Nephron (organoid): Measurements from ENCODE around the gene MARCO.

Source experiments
- H3K27ac Mint-ChIP-seq, 3 experiments: 2 replicates each; pipeline ENCODE4 v1.8.0; 2020; ENCODE audit warnings: mixed read lengths in 3 of 3, mild to moderate bottlenecking in 2 of 3, moderate library complexity in 1 of 3
- H3K27me3 Mint-ChIP-seq: 2 replicates; pipeline ENCODE4 v1.8.0; 2021; ENCODE audit warnings: low read depth, mild to moderate bottlenecking, moderate library complexity, mixed read lengths
- H3K36me3 Mint-ChIP-seq: 2 replicates; pipeline ENCODE4 v1.8.0; 2020; ENCODE audit warnings: low read depth, mixed read lengths
- H3K4me1 Mint-ChIP-seq: 2 replicates; pipeline ENCODE4 v1.8.0; 2020; ENCODE audit warnings: mixed read lengths
- H3K4me3 Mint-ChIP-seq, 3 experiments: 2 replicates each; pipeline ENCODE4 v1.8.0; 2020; ENCODE audit warnings: mild to moderate bottlenecking in 3 of 3, mixed read lengths in 3 of 3, moderate library complexity in 2 of 3
- H3K9me3 Mint-ChIP-seq: 2 replicates; pipeline ENCODE4 v1.8.0; 2020; ENCODE audit warnings: mixed read lengths
- TF ChIP-seq, protein P1 (sequence below), 3 experiments: fragments of 200-600 bp; sonication (generic); IDR thresholded peaks; one replicate each; pipeline ENCODE4 v1.5.0; 2021; ENCODE audit warnings: antibody characterized with exemption in 3 of 3; ENCODE audit not compliant: unreplicated experiment in 3 of 3

Gene MARCO, protein sequence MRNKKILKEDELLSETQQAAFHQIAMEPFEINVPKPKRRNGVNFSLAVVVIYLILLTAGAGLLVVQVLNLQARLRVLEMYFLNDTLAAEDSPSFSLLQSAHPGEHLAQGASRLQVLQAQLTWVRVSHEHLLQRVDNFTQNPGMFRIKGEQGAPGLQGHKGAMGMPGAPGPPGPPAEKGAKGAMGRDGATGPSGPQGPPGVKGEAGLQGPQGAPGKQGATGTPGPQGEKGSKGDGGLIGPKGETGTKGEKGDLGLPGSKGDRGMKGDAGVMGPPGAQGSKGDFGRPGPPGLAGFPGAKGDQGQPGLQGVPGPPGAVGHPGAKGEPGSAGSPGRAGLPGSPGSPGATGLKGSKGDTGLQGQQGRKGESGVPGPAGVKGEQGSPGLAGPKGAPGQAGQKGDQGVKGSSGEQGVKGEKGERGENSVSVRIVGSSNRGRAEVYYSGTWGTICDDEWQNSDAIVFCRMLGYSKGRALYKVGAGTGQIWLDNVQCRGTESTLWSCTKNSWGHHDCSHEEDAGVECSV

DNA sequence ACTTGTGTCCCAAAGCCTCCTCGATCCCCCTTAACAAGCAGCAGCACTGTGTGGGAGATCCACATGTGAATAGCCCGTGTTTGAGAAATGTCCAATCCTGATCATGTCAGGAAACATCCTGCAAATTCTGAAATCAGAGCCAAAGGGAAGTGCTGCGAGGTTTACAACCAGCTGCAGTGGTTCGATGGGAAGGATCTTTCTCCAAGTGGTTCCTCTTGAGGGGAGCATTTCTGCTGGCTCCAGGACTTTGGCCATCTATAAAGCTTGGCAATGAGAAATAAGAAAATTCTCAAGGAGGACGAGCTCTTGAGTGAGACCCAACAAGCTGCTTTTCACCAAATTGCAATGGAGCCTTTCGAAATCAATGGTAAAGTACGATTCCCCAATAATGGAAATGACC is at the start of gene MARCO:
MARCO (plus strand) TSS at position 164 of the 400 bp plus-strand sequence; CDS start at position 271, 107 bp downstream.
- Mint-ChIP-seq H3K27ac (no peak within 1 kb of the TSS), H3K4me3 (no peak within 1 kb of the TSS), H3K9me3 (no peaks in the 10 kb centered on the region), H3K4me1 (no peaks in the 10 kb centered on the region), H3K36me3 (no peaks in the 10 kb centered on the region), H3K27me3 (peaks cover 13% of the 10 kb centered on the region)
- TF ChIP-seq, protein P1, sequence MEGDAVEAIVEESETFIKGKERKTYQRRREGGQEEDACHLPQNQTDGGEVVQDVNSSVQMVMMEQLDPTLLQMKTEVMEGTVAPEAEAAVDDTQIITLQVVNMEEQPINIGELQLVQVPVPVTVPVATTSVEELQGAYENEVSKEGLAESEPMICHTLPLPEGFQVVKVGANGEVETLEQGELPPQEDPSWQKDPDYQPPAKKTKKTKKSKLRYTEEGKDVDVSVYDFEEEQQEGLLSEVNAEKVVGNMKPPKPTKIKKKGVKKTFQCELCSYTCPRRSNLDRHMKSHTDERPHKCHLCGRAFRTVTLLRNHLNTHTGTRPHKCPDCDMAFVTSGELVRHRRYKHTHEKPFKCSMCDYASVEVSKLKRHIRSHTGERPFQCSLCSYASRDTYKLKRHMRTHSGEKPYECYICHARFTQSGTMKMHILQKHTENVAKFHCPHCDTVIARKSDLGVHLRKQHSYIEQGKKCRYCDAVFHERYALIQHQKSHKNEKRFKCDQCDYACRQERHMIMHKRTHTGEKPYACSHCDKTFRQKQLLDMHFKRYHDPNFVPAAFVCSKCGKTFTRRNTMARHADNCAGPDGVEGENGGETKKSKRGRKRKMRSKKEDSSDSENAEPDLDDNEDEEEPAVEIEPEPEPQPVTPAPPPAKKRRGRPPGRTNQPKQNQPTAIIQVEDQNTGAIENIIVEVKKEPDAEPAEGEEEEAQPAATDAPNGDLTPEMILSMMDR (IDR thresholded peaks at IDR 0.05; ENCODE audit: unreplicated experiment in 3 of 3), result no peak

DNA sequence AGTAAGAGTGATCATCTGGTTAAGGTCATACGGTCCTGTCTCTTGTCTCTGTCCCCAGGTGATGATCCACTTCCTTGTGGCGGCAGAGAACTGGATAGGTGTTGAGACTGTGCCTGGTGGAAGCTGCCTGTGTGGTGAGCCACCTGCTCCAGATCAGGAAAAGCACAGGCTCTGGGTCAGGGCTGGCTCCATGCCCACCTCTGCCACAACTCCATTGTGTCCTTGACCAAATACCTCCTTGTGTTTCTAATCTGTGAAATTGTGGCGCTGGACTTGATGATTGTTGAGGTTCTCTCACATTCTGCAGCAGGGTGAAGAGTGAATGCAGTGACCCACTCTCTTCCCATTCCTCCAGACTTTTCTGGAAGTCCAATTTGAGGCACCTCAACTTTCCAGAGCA is 48.9 kb upstream of the MARCO start:
- Mint-ChIP-seq H3K27ac (no peak overlapping the region), H3K27me3 (peaks cover 4% of the 10 kb centered on the region), H3K36me3 (no peaks in the 10 kb centered on the region), H3K4me3 (no peak overlapping the region), H3K9me3 (peaks cover 23% of the 10 kb centered on the region), H3K4me1 (no peaks in the 10 kb centered on the region)
- TF ChIP-seq, protein P1 (IDR thresholded peaks at IDR 0.05; ENCODE audit: unreplicated experiment in 3 of 3), result no peak

DNA sequence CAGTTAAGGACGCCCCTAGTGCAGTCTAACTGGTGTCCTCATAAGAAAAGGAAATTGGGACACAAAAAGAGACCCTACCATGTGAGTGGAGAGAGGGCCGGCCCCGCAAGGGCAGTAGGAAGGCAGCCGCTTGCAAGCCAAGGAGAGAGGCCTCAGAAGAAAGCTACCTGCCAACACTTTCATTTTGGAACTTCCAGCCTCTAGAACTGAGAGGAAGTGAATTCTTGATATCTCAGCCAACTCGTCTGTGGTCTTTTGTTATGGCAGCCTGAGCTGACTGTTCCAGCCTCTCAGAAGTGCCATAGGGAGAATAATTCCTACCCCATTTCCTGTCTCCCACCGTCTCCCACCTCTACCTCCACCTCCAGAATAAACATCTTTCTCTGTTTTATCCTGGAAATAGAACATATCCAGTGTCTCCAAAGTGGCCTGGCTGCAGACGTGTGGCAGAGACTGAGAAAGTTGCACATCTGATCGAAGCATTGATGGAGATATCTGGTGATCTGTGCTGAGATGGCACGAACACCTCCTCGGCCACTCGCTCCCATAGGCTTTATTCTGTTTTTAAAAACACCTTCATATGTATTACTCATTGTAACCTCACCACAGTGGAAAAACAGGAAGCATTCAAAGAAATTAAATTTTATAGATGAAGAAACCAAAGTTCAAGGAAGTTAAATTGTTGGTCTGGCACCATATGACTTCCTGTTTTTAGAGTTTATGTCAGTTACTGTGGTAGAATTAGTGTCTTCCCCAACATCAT is 39.5 kb upstream of the MARCO start:
- Mint-ChIP-seq H3K27me3 (peaks cover 10% of the 10 kb centered on the region), H3K4me1 (no peaks in the 10 kb centered on the region), H3K9me3 (no peaks in the 10 kb centered on the region), H3K27ac (no peak overlapping the region), H3K4me3 (no peak overlapping the region), H3K36me3 (no peaks in the 10 kb centered on the region)
- TF ChIP-seq, protein P1 (IDR thresholded peaks at IDR 0.05; ENCODE audit: unreplicated experiment in 3 of 3), result no peak

DNA sequence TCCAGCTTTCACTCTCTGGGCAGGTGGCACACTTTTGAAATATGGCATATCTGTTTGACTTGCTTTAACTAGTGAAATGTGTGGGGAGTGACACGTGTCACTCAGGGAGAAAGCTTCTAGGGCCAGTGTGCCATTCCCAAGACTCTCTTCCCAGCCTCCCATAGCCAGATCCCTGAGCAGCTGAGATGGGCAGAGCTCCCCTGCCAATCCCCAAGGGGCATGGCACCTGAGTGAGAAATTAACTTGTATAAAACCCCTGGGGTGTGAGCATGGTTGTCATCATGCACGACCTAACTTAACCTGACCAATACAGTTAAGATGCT is 39.0 kb upstream of the MARCO start:
- Mint-ChIP-seq H3K4me3 (no peak overlapping the region), H3K36me3 (no peaks in the 10 kb centered on the region), H3K9me3 (no peaks in the 10 kb centered on the region), H3K27me3 (peaks cover 10% of the 10 kb centered on the region), H3K4me1 (no peaks in the 10 kb centered on the region), H3K27ac (no peak overlapping the region)
- TF ChIP-seq, protein P1 (IDR thresholded peaks at IDR 0.05; ENCODE audit: unreplicated experiment in 3 of 3), result no peak

DNA sequence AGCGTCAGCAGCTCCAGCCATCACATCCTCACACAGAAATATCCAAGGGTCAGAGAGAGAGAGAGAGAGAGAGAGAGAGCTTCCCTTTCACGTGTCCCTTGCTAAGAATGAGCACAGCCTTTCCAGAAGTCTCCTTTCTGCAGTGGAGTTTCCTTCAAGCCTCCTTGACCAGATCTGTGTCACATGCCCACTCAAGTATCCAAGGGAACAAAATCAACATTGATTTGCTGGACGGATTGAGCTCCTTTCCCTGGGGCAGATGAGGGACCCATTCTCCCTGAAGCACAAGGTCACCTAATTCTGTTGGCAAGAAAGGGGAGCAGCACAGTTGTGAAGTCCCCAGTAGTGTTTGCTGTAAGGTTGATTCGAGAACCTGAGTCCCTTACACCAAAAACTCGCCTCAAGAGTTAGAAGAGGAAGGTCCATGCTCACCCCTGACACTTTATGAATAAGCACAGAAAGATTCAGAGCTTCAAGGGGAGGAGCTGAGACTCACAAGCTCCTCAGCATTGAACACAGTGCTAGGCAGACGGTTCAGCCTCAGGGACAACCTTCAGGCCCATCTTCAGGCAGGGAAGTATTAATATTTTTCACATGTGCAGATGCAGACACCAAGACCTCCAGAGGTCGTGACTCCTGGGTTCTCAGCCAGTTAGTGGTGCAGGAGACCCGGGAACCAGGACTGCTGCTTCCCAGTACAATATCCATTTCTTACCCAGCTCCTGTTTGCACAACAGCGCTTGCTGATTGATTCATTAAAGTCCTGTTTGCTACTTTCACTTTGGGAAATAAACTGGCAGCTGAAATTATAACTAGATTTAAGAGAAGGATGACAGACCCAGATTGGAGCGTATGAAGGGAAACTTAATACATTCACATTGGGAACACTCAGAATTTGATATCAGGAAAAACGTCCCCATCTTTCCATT is 38.2 kb upstream of the MARCO start:
- Mint-ChIP-seq H3K27me3 (peaks cover 10% of the 10 kb centered on the region), H3K4me3 (no peak overlapping the region), H3K9me3 (no peaks in the 10 kb centered on the region), H3K36me3 (no peaks in the 10 kb centered on the region), H3K27ac (no peak overlapping the region), H3K4me1 (no peaks in the 10 kb centered on the region)
- TF ChIP-seq, protein P1 (IDR thresholded peaks at IDR 0.05; ENCODE audit: unreplicated experiment in 3 of 3), result no peak
